ENCODE results near the gene SLC25A34. TPM values are rescaled to one million over a fixed set of nuclear protein-coding genes. Genes with fewer than 3 reads are reported as not detected.
A peak's percentile ranks its signal among the peaks of the same experiment; 100 is the strongest.

The SLC25A34 gene
- total RNA-seq, 4 donors from 2014 or later, result 12.9 to 73.3 (median 36.2) TPM

DNA sequence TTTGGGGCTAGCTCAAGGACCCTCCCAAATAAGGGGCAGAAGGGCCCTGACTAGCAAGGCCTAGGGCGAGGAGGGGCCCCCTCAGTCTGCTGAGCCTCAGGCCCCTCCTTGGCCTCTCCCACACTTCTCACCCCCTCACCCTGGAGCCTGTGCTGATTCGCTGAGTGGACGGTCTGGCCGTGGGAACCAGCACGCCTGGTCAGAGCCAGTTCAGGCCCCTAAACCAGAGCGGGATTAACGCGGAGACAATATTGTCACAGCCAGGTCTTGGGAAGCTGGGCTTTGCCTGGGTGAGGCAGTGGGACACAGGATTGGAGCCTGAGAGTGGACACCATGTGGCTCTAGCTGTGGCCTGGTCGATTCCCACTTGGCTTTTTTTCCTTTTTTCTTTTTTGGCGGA is 17.7 kb downstream of the SLC25A34 start:
- no peaks in the 10 kb centered on the region for H3K9me3 ChIP-seq
- no peak for DNase-seq
- intact Hi-C loops (cut with DNase I; ENCODE audit: low total_unique reads) (no loop called here), in situ Hi-C loops (cut with MboI; ENCODE audit: low pct_ligation_motif_present in 1 of 4, low pct_unique_long_range_greater_than_20kb in 1 of 4, low sequenced_read_pairs in 3 of 4) (no loop called here)
- WGBS, 2 donors (ENCODE audit: low coverage in 1 of 2), result 88% methylated on average over 10 of the region's 10 CpGs; no CpG with 5 or more reads in 1 of the 2 donors
- TF ChIP-seq, protein P1, sequence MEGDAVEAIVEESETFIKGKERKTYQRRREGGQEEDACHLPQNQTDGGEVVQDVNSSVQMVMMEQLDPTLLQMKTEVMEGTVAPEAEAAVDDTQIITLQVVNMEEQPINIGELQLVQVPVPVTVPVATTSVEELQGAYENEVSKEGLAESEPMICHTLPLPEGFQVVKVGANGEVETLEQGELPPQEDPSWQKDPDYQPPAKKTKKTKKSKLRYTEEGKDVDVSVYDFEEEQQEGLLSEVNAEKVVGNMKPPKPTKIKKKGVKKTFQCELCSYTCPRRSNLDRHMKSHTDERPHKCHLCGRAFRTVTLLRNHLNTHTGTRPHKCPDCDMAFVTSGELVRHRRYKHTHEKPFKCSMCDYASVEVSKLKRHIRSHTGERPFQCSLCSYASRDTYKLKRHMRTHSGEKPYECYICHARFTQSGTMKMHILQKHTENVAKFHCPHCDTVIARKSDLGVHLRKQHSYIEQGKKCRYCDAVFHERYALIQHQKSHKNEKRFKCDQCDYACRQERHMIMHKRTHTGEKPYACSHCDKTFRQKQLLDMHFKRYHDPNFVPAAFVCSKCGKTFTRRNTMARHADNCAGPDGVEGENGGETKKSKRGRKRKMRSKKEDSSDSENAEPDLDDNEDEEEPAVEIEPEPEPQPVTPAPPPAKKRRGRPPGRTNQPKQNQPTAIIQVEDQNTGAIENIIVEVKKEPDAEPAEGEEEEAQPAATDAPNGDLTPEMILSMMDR (IDR thresholded peaks at IDR 0.05), result no peak
- TF ChIP-seq POLR2A (IDR thresholded peaks at IDR 0.05) (no peak), EP300 (IDR thresholded peaks at IDR 0.05; ENCODE audit: low read depth) (no peak), POLR2AphosphoS5 (IDR thresholded peaks at IDR 0.05) (no peak)
- peaks cover 11% of the 10 kb centered on the region for H3K27me3 ChIP-seq
- H3K4me1 ChIP-seq, result peaks cover 0 to 31% (median 25%) of the 10 kb centered on the region in 4 donors
- no peak overlapping the region for H3K4me3 ChIP-seq
- H3K27ac ChIP-seq, result no peak overlapping the region
- no peaks in the 10 kb centered on the region for H3K36me3 ChIP-seq

- TF ChIP-seq POLR2AphosphoS5 (IDR thresholded peaks at IDR 0.05) (no peak), EP300 (IDR thresholded peaks at IDR 0.05; ENCODE audit: low read depth) (no peak), POLR2A (IDR thresholded peaks at IDR 0.05) (no peak)
- TF ChIP-seq, protein P1 (IDR thresholded peaks at IDR 0.05), result no peak
- H3K27me3 ChIP-seq, result peaks cover 20% of the 10 kb centered on the region
- H3K4me3 ChIP-seq, result no peak overlapping the region
- no peaks in the 10 kb centered on the region for H3K36me3 ChIP-seq
- DNase-seq, result no peak
- peaks cover 0 to 45% (median 35%) of the 10 kb centered on the region in 4 donors for H3K4me1 ChIP-seq
- H3K9me3 ChIP-seq, result no peaks in the 10 kb centered on the region
- intact Hi-C loops (cut with DNase I; ENCODE audit: low total_unique reads), result no loop called here
- H3K27ac ChIP-seq, result peak overlapping the region in 2 of 4 donors; percentile 28 to 87
- in situ Hi-C loops (cut with MboI; ENCODE audit: low pct_ligation_motif_present in 1 of 4, low pct_unique_long_range_greater_than_20kb in 1 of 4, low sequenced_read_pairs in 3 of 4), result no loop called here
- 80 to 94% methylated on average over 2 of the region's 2 CpGs for WGBS, 2 donors (ENCODE audit: low coverage in 1 of 2)
Measured at GRCh38 chr1:15755021-15755645, 19.1 kb downstream of the SLC25A34 start.

GRCh38 chr1:15755646-15756040 is 19.6 kb downstream of the SLC25A34 start:
- peak; percentile 45 for DNase-seq
- TF ChIP-seq, protein P1 (IDR thresholded peaks at IDR 0.05), result no peak
- no peak for TF ChIP-seq POLR2A (IDR thresholded peaks at IDR 0.05)
- no peak for TF ChIP-seq POLR2AphosphoS5 (IDR thresholded peaks at IDR 0.05)
- TF ChIP-seq EP300 (IDR thresholded peaks at IDR 0.05; ENCODE audit: low read depth), result no peak
- intact Hi-C loops (cut with DNase I; ENCODE audit: low total_unique reads), result no loop called here
- Histone ChIP-seq H3K36me3 (no peaks in the 10 kb centered on the region), H3K4me1 (peaks cover 0 to 50% (median 36%) of the 10 kb centered on the region in 4 donors), H3K4me3 (no peak overlapping the region), H3K27ac (peak overlapping the region; percentile 71 to 87 (median 85)), H3K27me3 (peaks cover 20% of the 10 kb centered on the region), H3K9me3 (no peaks in the 10 kb centered on the region)
- 64% methylated on average over 4 of the region's 4 CpGs; no CpG with 5 or more reads in 1 of the 2 donors for WGBS, 2 donors (ENCODE audit: low coverage in 1 of 2)
- in situ Hi-C loops (cut with MboI; ENCODE audit: low pct_ligation_motif_present in 1 of 4, low pct_unique_long_range_greater_than_20kb in 1 of 4, low sequenced_read_pairs in 3 of 4), result no loop called here

- TF ChIP-seq, protein P1 (IDR thresholded peaks at IDR 0.05), result no peak
- TF ChIP-seq POLR2AphosphoS5 (IDR thresholded peaks at IDR 0.05) (peak; percentile 68 to 97 (median 94)), EP300 (IDR thresholded peaks at IDR 0.05; ENCODE audit: low read depth) (no peak), POLR2A (IDR thresholded peaks at IDR 0.05) (peak; percentile 97)
Measured at GRCh38 chr1:15756143-15757015, 20.3 kb downstream of the SLC25A34 start.

More at GRCh38 chr1:15756143-15757015, 20.3 kb downstream of the SLC25A34 start:
- Histone ChIP-seq H3K27me3 (peaks cover 20% of the 10 kb centered on the region), H3K36me3 (no peaks in the 10 kb centered on the region), H3K4me1 (peaks cover 0 to 57% (median 38%) of the 10 kb centered on the region in 4 donors), H3K9me3 (no peaks in the 10 kb centered on the region), H3K4me3 (peak overlapping the region; percentile 11 to 84 (median 76)), H3K27ac (peak overlapping the region; percentile 71 to 87 (median 85))
- in situ Hi-C loops (cut with MboI; ENCODE audit: low pct_ligation_motif_present in 1 of 4, low pct_unique_long_range_greater_than_20kb in 1 of 4, low sequenced_read_pairs in 3 of 4) (no loop called here), intact Hi-C loops (cut with DNase I; ENCODE audit: low total_unique reads) (no loop called here)
- DNase-seq, result peak; percentile 87
- 30% methylated on average over 21 of the region's 21 CpGs; no CpG with 5 or more reads in 1 of the 2 donors for WGBS, 2 donors (ENCODE audit: low coverage in 1 of 2)
